Esophagus mucosa (tissue), 1 donor: ENCODE data around the gene TYK2. TPM values are rescaled to one million over a fixed set of nuclear protein-coding genes. Genes with fewer than 3 reads are reported as not detected.

ENCODE experiments used
- ATAC-seq: fragments of 200-7000 bp; cut with Tn5 transposase; one replicate; pipeline ENCODE4 v1.9.1; 2020
- total RNA-seq: library from RNA; stranded (reverse); gene quantifications from one replicate; pipeline ENCODE4 v1.2.4, GENCODE V29; 2023
- donor health status: DM: yes; HTN: yes; CAD: no.

TYK2 gene
- total RNA-seq, 1 donor from 2014 or later: 51.1 TPM

GRCh38 chr19:10305139-10305806 lies 75.1 kb downstream of the TYK2 start:
- no peak for ATAC-seq

Other genes starting within 250 kb of the TYK2 start
- 63.7 TPM for gene DNMT1, start 185.6 kb downstream of the TYK2 start, total RNA-seq
- gene S1PR2, start 149.2 kb downstream of the TYK2 start, total RNA-seq: 2.5 TPM
- 68.7 TPM for gene MRPL4, start 128.4 kb downstream of the TYK2 start, total RNA-seq
- gene ICAM1, start 109.5 kb downstream of the TYK2 start, total RNA-seq: 3.5 TPM
- not detected for gene ICAM4, start 93.6 kb downstream of the TYK2 start, total RNA-seq
- 1.3 TPM for gene ICAM5, start 90.6 kb downstream of the TYK2 start, total RNA-seq
- 1.0 TPM for gene ZGLP1, start 70.8 kb downstream of the TYK2 start, total RNA-seq
- gene FDX2, start 64.6 kb downstream of the TYK2 start, total RNA-seq: 11.3 TPM
- gene RAVER1, start 47.0 kb downstream of the TYK2 start, total RNA-seq: 19.6 TPM
- gene ICAM3, start 40.9 kb downstream of the TYK2 start, total RNA-seq: 7.6 TPM
- 86.5 TPM for gene CDC37, start 23.0 kb upstream of the TYK2 start, total RNA-seq
- 0.92 TPM for gene PDE4A, start 40.0 kb upstream of the TYK2 start, total RNA-seq
- gene KEAP1, start 122.8 kb upstream of the TYK2 start, total RNA-seq: 60.6 TPM
- 7.9 TPM for gene S1PR5, start 136.9 kb upstream of the TYK2 start, total RNA-seq
- 42.2 TPM for gene ATG4D, start 163.3 kb upstream of the TYK2 start, total RNA-seq
- 22.5 TPM for gene KRI1, start 185.4 kb upstream of the TYK2 start, total RNA-seq
- 8.4 TPM for gene CDKN2D, start 188.4 kb upstream of the TYK2 start, total RNA-seq
- gene AP1M2, start 206.7 kb upstream of the TYK2 start, total RNA-seq: 61.5 TPM
- gene SLC44A2, start 245.0 kb upstream of the TYK2 start, total RNA-seq: 109 TPM